ENCODE results near the gene CDK10.

The CDK10 gene

GRCh38 chr16:89732142-89732917 lies 45.8 kb downstream of the CDK10 start:
- ChIA-PET POLR2A (ENCODE audit: low non-redundant PET) (interaction anchor here (0.5 kb wide), 1 partner anchor 18 kb away, joined by 4 read pairs; no protein-coding TSS in a partner anchor), CTCF (no interaction called here)
- DNase-seq (ENCODE audit: low spot score), result no peak
- H3K27ac ChIP-seq, result peak overlapping the region; percentile 34
- TF ChIP-seq CTCF (conservative IDR thresholded peaks at IDR 0.05; ENCODE audit: low read depth), result no peak

DNA sequence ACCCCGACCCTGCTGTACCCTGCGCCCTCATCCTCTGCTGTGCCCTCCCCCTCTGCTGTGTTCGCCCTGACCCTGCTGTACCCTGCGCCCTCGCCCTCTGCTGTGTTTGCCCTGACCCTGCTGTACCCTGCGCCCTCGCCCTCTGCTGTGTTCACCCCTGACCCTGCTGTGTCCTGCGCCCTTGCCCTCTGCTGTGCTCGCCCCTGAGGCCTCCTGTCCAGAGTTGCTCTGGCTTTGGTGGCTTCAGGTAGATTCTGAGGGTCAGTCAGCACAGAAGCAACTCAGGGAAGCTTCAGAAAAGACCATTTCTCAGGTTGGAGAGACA lies 46.4 kb downstream of the CDK10 start:
- DNase-seq (ENCODE audit: low spot score), result no peak
- H3K27ac ChIP-seq, result peak overlapping the region; percentile 23
- no peak for TF ChIP-seq CTCF (conservative IDR thresholded peaks at IDR 0.05; ENCODE audit: low read depth)
- CTCF ChIA-PET, result no interaction called here
- POLR2A ChIA-PET (ENCODE audit: low non-redundant PET), result no interaction called here

GRCh38 chr16:89733322-89733721 lies 46.8 kb downstream of the CDK10 start:
- TF ChIP-seq CTCF (conservative IDR thresholded peaks at IDR 0.05; ENCODE audit: low read depth), result no peak
- CTCF ChIA-PET, result no interaction called here
- peak overlapping the region; percentile 23 for H3K27ac ChIP-seq
- DNase-seq (ENCODE audit: low spot score), result no peak
- POLR2A ChIA-PET (ENCODE audit: low non-redundant PET), result no interaction called here

- TF ChIP-seq CTCF (conservative IDR thresholded peaks at IDR 0.05; ENCODE audit: low read depth), result no peak
- POLR2A ChIA-PET (ENCODE audit: low non-redundant PET), result no interaction called here
- CTCF ChIA-PET, result no interaction called here
- peak overlapping the region; percentile 23; the same call in 1 of the 2 replicates for H3K27ac ChIP-seq
- no peak for DNase-seq (ENCODE audit: low spot score)
Measured at GRCh38 chr16:89733792-89734191, 47.3 kb downstream of the CDK10 start.

DNA sequence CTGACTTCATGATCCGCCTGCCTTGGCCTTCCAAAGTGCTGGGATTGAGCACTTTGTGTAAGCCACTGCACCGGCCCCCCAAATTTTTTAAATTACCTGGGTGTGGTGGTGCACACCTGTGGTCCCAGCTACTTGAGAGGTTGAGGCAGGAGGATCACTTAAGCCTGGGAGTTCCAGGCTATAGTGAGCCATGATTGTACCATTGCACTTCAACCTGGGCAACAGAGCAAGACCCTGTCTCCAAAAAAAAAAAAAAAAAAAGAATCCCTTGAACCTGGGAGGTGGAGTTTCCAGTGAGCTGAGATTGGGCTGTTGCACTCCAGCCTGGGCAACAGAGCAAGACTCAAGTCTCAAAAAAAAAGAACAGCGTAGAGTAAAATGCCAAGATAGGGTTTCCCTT lies 50.1 kb downstream of the CDK10 start:
- no peak overlapping the region for H3K27ac ChIP-seq
- TF ChIP-seq CTCF (conservative IDR thresholded peaks at IDR 0.05; ENCODE audit: low read depth), result no peak
- DNase-seq (ENCODE audit: low spot score), result no peak
- CTCF ChIA-PET, result interaction anchor here (1.3 kb wide), 1 partner anchor 31 kb away, joined by 7 read pairs; no protein-coding TSS in a partner anchor
- POLR2A ChIA-PET (ENCODE audit: low non-redundant PET), result no interaction called here

- no peak for DNase-seq (ENCODE audit: low spot score)
- H3K27ac ChIP-seq, result peak overlapping the region; percentile 58
- no peak for TF ChIP-seq CTCF (conservative IDR thresholded peaks at IDR 0.05; ENCODE audit: low read depth)
- CTCF ChIA-PET, result interaction anchor here (0.6 to 1.3 kb wide), 2 partner anchors 16 to 32 kb away, joined by 3 to 7 read pairs; no protein-coding TSS in a partner anchor
- POLR2A ChIA-PET (ENCODE audit: low non-redundant PET), result interaction anchor here (0.6 kb wide), 1 partner anchor 45 kb away, joined by 5 read pairs; no protein-coding TSS in a partner anchor
Measured at GRCh38 chr16:89737341-89738071, 51.0 kb downstream of the CDK10 start.

Data from RWPE1 (cell line).